PFSK-1 (cell line): Measurements from ENCODE around the gene CES2.

ENCODE experiments used
- FOXP2 ChIP-seq: optimal IDR thresholded peaks from 2 replicates; pipeline ENCODE3; 2011; ENCODE audit warnings: borderline replicate concordance, control low read depth, inconsistent platforms; ENCODE audit not compliant: insufficient read depth; ENCODE audit errors: extremely low read length, extremely low read depth
- POLR2AphosphoS5 ChIP-seq: IDR thresholded peaks from 2 replicates; pipeline ENCODE4 v1.6.1; 2012; ENCODE audit warnings: low read depth, mild to moderate bottlenecking, control low read depth, low read length, moderate library complexity
- SIN3A ChIP-seq: IDR thresholded peaks from 2 replicates; pipeline ENCODE4 v1.6.1; 2012; ENCODE audit warnings: mild to moderate bottlenecking, low read length, moderate library complexity, borderline replicate concordance; ENCODE audit not compliant: insufficient read depth
- TAF1 ChIP-seq: IDR thresholded peaks from 2 replicates; pipeline ENCODE4 v1.6.1; 2012; ENCODE audit warnings: low read length, control low read depth, borderline replicate concordance; ENCODE audit not compliant: insufficient read depth
- TF ChIP-seq, protein P1 (sequence below), 2 experiments: IDR thresholded peaks; 2 replicates each; pipeline versions ENCODE4 v1.6.1 to v1.8.0; 2011 to 2012; ENCODE audit warnings: low read depth in 2 of 2, low read length in 2 of 2, control low read depth in 1 of 2, inconsistent platforms in 1 of 2, mild to moderate bottlenecking in 1 of 2, moderate library complexity in 1 of 2; ENCODE audit not compliant: insufficient read depth in 1 of 2

CES2 gene

DNA sequence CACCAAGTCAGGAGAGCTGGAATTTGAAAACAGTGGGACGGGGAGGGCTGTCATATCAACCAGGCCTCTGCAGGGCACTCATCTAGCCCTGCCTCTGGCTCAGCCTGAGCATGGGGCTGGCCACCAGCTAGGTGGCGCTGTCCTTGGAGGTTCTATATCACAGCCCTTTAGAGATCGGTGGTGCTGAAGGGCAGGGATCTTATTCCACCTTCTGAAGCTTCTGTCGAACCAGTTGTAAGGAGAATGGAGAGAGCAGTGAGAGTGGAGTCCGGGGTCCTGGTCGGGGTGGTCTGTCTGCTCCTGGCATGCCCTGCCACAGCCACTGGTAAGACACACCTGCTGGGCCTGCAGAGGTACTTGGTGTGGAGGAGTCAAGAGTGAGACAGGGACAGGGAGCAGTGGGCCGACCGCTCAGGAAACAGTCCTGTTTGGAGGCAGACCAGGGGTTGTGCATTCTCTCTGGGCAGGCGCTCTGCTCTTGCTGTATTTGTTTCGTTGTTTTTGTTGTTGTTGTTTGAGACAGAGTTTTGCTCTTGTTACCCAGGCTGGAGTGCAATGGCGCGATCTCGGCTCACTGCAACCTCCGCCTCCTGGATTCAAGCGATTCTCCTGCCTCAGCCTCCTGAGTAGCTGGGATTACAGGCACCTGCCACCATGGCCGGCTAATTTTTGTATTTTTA lies 25.9 kb downstream of the CES2 start, which contains the start of gene CES3:
TSS of gene CES3 (plus strand) at position 202 of the 680 bp plus-strand sequence. CDS start at position 244, 42 bp downstream.
- TF ChIP-seq TAF1: peak; percentile 55; the same call in 1 of the 2 replicates
- peak; percentile 73; the same call in 1 of the 2 replicates for TF ChIP-seq POLR2AphosphoS5
- TF ChIP-seq, protein P1, sequence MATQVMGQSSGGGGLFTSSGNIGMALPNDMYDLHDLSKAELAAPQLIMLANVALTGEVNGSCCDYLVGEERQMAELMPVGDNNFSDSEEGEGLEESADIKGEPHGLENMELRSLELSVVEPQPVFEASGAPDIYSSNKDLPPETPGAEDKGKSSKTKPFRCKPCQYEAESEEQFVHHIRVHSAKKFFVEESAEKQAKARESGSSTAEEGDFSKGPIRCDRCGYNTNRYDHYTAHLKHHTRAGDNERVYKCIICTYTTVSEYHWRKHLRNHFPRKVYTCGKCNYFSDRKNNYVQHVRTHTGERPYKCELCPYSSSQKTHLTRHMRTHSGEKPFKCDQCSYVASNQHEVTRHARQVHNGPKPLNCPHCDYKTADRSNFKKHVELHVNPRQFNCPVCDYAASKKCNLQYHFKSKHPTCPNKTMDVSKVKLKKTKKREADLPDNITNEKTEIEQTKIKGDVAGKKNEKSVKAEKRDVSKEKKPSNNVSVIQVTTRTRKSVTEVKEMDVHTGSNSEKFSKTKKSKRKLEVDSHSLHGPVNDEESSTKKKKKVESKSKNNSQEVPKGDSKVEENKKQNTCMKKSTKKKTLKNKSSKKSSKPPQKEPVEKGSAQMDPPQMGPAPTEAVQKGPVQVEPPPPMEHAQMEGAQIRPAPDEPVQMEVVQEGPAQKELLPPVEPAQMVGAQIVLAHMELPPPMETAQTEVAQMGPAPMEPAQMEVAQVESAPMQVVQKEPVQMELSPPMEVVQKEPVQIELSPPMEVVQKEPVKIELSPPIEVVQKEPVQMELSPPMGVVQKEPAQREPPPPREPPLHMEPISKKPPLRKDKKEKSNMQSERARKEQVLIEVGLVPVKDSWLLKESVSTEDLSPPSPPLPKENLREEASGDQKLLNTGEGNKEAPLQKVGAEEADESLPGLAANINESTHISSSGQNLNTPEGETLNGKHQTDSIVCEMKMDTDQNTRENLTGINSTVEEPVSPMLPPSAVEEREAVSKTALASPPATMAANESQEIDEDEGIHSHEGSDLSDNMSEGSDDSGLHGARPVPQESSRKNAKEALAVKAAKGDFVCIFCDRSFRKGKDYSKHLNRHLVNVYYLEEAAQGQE (IDR thresholded peaks at IDR 0.05; ENCODE audit: insufficient read depth in 1 of 2, low read depth in 2 of 2, low read length in 2 of 2): peak; percentile 47 to 73; a peak in 3 of 4 replicates
- TF ChIP-seq SIN3A: no peak
- TF ChIP-seq FOXP2: no peak

DNA sequence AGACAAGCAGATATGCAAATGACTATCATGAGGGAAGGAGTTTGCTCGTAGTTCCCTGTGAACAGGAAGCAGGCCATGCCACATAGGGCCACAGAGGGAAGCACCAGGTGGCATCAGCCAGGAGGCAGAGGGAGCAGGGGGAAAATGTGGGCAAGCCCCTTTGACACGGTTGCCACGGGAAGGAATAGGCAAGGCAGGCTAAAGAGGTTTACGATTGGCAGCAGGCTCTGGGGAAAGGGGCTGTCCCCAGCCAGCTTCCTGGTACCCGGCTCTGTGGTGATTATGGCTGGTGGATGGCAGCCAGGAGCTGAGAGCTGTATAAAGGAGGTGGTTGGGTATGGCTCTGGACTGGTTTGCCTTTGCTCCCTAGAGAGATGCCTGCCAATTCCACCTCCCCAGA lies 26.6 kb downstream of the CES2 start:
- TF ChIP-seq TAF1 (no peak), SIN3A (no peak), POLR2AphosphoS5 (no peak), FOXP2 (no peak)
- TF ChIP-seq, protein P1 (IDR thresholded peaks at IDR 0.05; ENCODE audit: insufficient read depth in 1 of 2, low read depth in 2 of 2, low read length in 2 of 2): no peak

DNA sequence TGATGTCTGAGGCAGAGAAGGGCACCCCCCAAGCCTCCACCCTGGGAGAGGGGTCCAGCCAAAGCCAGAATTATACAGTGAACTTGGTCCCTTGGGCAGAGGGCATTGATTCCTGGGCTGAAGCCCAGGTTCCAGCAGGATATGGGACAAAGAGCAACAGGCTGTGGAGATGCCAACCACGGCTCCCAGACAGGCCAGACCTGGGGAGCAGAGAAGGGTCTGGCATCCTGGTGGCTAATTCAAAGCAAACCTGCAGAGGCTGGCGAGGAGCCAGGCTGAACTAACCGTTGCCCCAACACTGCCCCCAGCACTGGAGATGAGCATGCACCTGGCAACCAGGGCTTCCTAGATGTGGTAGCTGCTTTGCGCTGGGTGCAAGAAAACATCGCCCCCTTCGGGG lies 28.7 kb downstream of the CES2 start:
- TF ChIP-seq POLR2AphosphoS5 (no peak), TAF1 (no peak)
- TF ChIP-seq, protein P1 (IDR thresholded peaks at IDR 0.05; ENCODE audit: insufficient read depth in 1 of 2, low read depth in 2 of 2, low read length in 2 of 2): no peak

DNA sequence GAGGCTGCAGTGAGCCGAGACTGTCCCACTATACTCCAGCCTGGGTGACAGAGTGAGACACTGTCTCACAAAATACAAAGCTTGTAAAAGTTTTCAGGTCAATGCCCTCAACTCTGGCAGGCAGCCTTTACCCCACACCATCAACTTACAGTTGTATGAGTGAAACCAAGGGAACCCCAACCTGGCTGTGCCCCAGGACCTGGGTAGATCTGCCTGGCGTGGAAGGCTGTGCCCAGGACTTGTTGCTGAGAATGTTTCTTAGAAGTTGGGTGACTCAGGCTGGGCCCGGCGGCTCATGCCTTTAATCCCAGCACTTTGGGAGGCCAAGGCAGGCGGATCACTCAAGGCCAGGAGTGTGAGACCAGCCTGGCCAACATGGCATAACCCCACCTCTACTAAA lies 33.5 kb downstream of the CES2 start:
- TF ChIP-seq, protein P1 (IDR thresholded peaks at IDR 0.05; ENCODE audit: insufficient read depth in 1 of 2, low read depth in 2 of 2, low read length in 2 of 2): no peak
- no peak for TF ChIP-seq POLR2AphosphoS5
- TF ChIP-seq SIN3A: no peak
- no peak for TF ChIP-seq TAF1
- no peak for TF ChIP-seq FOXP2
